Right atrium auricular region (tissue), 2 donors: Measurements from ENCODE around the gene TRAF3. TPM values are rescaled to one million over a fixed set of nuclear protein-coding genes. Genes with fewer than 3 reads are reported as not detected.

Experiments used
- DNase-seq: peaks from one replicate; pipeline ENCODE4 v3.0.0-alpha.2; 2019; ENCODE audit warnings: low spot score
- H3K27ac ChIP-seq, 2 donors: fragments of 200-600 bp; sonication (generic); 1 replicate in 1 of 2; 2 replicates in 1 of 2; pipeline ENCODE4 v1.5.1; 2016 to 2019
- H3K27me3 ChIP-seq, 2 donors: fragments of 200-600 bp; sonication (generic); one replicate each; pipeline versions ENCODE4 v1.5.1 to v1.6.0; 2017 to 2019
- H3K36me3 ChIP-seq: fragments of 200-600 bp; sonication (generic); one replicate; pipeline ENCODE4 v1.5.1; 2016
- H3K4me1 ChIP-seq, 2 donors: fragments of 200-600 bp; sonication (generic); one replicate each; pipeline versions ENCODE4 v1.5.1 to v1.6.0; 2017 to 2019
- H3K4me3 ChIP-seq, 2 donors: fragments of 200-600 bp; sonication (generic); 1 replicate in 1 of 2; 2 replicates in 1 of 2; pipeline ENCODE4 v1.5.1; 2017 to 2019; ENCODE audit warnings: mild to moderate bottlenecking in 1 of 2, moderate library complexity in 1 of 2
- H3K9me3 ChIP-seq, 2 donors: fragments of 200-600 bp; sonication (generic); one replicate each; pipeline ENCODE4 v1.5.1; 2019
- CTCF ChIP-seq, 2 donors: fragments of 200-600 bp; sonication (generic); IDR thresholded peaks; one replicate each; pipeline ENCODE4 v1.5.1; 2019; ENCODE audit warnings: antibody characterized with exemption in 2 of 2
- total RNA-seq, 2 donors: library from RNA; depleted of rRNA; stranded (reverse); fragments of >200 nt; gene quantifications; one replicate each; pipeline ENCODE4 v1.1.0, GENCODE V29; 2016

Gene TRAF3
- total RNA-seq, 2 donors from 2014 or later: 9.1 to 10.0 TPM

- H3K9me3 ChIP-seq: no peaks in the 10 kb centered on the region
- peaks cover 90% of the 10 kb centered on the region for H3K36me3 ChIP-seq
- H3K27ac ChIP-seq: no peak overlapping the region
- no peak overlapping the region for H3K4me3 ChIP-seq
- H3K27me3 ChIP-seq: no peaks in the 10 kb centered on the region
- H3K4me1 ChIP-seq: peaks cover 0 to 13% of the 10 kb centered on the region in 2 donors
- TF ChIP-seq CTCF (IDR thresholded peaks at IDR 0.05): no peak
- no peak for DNase-seq
These were observed 164.3 kb downstream of the TRAF3 start for GRCh38 chr14:102941419-102942011.

DNA sequence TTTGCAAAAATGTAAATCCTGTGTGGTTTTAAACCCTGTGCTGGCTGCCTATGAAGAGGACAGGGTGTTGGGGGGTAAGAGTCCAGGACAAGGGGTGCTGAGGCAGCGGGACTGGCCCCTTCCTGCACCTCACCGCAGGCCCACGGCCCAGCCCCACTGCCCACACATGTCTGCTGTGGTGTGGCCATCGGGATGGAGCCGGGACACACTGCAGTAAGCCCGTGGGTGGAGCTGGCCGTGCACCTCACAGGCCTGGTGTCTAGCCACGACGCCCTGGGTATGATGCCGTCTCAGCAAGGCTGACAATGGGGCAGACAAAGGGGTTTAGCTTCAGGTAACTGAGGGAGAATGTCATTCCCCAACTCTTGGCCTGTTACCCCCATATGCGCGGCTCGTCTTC is 164.8 kb downstream of the TRAF3 start:
- Histone ChIP-seq H3K4me3 (no peak overlapping the region), H3K27ac (no peak overlapping the region), H3K9me3 (no peaks in the 10 kb centered on the region), H3K36me3 (peaks cover 90% of the 10 kb centered on the region), H3K27me3 (no peaks in the 10 kb centered on the region), H3K4me1 (peaks cover 0 to 13% of the 10 kb centered on the region in 2 donors)
- no peak for TF ChIP-seq CTCF (IDR thresholded peaks at IDR 0.05)
- no peak for DNase-seq

DNA sequence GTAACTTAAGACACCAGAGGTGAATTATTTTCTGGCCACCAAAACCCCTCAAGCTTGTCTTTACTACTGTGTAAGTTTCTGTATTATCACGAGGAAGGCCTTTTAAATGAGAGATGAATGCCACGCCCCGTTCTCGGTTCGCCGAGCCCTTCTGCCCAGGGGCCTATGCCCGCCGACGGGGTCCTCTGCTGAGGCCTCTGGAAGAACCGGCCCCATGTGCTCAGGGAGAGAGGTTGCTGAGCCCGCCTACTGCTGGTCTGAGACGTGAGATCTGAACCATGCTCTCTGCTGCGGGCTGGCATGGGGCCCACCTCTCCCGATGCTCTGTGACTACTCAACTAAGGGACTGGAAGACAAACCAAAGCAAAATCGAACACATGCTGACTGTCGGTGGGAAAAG is 166.2 kb downstream of the TRAF3 start:
- Histone ChIP-seq H3K27me3 (no peaks in the 10 kb centered on the region), H3K4me3 (no peak overlapping the region), H3K27ac (no peak overlapping the region), H3K9me3 (no peaks in the 10 kb centered on the region), H3K36me3 (peaks cover 85% of the 10 kb centered on the region), H3K4me1 (peaks cover 0 to 13% of the 10 kb centered on the region in 2 donors)
- no peak for DNase-seq
- TF ChIP-seq CTCF (IDR thresholded peaks at IDR 0.05): no peak

DNA sequence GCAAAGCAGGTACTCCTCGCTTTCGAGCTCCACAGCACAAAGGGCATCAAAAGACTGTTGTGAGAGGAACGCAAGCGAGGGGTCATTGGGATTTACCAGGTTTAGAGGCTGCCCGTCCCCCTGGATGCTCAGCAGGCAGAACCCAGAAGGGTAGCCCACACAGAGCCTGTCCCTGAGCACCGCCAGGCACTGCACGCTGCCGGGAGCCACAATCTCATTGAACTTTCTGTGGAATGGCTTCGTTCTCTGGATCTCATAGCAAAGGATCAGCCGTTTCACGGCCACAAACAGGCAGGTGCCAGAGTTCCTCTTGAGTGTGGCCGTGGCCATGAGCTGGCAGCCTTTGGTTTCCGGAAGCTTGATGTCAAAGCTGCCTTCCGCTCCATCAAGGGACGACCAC is 166.7 kb downstream of the TRAF3 start:
- Histone ChIP-seq H3K4me1 (peaks cover 0 to 16% of the 10 kb centered on the region in 2 donors), H3K9me3 (no peaks in the 10 kb centered on the region), H3K27ac (no peak overlapping the region), H3K4me3 (no peak overlapping the region), H3K27me3 (no peaks in the 10 kb centered on the region), H3K36me3 (peaks cover 89% of the 10 kb centered on the region)
- TF ChIP-seq CTCF (IDR thresholded peaks at IDR 0.05): no peak
- DNase-seq: no peak

DNA sequence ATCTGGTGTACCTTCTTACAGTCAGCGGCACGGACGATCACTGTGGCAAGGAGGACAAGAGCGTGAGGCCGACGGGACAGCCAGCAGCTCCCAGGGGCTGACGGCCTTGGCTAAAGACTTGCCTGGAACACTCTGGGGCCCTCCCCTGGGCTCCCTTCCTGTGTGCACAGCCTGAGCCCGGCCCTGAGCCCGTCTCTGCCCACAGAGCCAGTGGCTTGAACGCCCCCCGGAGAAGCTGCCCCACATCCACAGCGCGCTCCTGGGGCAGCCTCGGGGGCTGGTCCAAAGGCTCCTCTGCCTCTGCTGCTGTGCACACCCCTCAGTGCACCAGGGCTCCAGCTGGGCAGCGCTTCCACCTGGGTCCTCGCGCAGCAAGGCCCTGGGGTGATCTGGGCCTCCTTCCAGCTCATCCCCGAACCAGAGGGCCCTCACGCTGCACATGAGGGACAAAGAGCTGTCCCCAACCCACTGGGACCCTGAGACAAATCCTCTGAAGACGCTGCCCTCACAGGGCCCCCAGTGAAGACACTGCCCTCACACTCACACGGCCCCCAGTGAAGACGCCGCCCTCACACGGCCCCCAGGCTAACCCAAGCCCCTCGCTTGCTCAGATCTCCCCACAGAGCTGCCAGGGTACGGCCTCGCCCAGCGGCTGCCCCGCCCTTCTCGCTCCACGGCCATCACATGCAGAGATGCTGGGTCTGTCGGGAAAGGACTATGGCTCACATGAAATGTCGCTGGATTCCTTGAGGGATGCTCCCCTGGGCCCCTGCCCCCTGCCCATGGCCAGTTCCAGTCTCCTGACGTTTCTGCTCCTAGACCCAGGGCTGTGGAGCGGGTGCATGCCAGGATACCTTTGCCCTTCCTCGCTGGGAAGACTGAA is 167.4 kb downstream of the TRAF3 start:
- no peaks in the 10 kb centered on the region for H3K9me3 ChIP-seq
- no peak overlapping the region for H3K4me3 ChIP-seq
- no peak for DNase-seq
- peaks cover 90% of the 10 kb centered on the region for H3K36me3 ChIP-seq
- no peaks in the 10 kb centered on the region for H3K27me3 ChIP-seq
- no peak overlapping the region for H3K27ac ChIP-seq
- no peak for TF ChIP-seq CTCF (IDR thresholded peaks at IDR 0.05)
- H3K4me1 ChIP-seq: peaks cover 0 to 23% of the 10 kb centered on the region in 2 donors
